Activated gamma-delta T cell treated with anti-CD3 and anti-CD28 coated beads, Interleukin-2, amount 50 U/mL, for 16 hours (primary cell): ENCODE data around the gene HOXD11.

Experiments
- DNase-seq: peaks from one replicate; pipeline ENCODE4 v3.0.0-alpha.2; 2020; ENCODE audit warnings: low read depth

HOXD11 gene

GRCh38 chr2:176107731-176108181 lies 676 bp downstream of the HOXD11 start:
- no peak for DNase-seq

- DNase-seq, result no peak
Measured at GRCh38 chr2:176109192-176109901, 2.3 kb downstream of the HOXD11 start.

- no peak for DNase-seq
Measured at GRCh38 chr2:176109946-176110345, 2.9 kb downstream of the HOXD11 start.

GRCh38 chr2:176110415-176111308 lies 3.6 kb downstream of the HOXD11 start:
- DNase-seq, result no peak

GRCh38 chr2:176111309-176111663 lies 4.2 kb downstream of the HOXD11 start:
- no peak for DNase-seq

- no peak for DNase-seq
Measured at GRCh38 chr2:176111846-176112374, 4.8 kb downstream of the HOXD11 start.

GRCh38 chr2:176112375-176113302 lies 5.6 kb downstream of the HOXD11 start:
- DNase-seq, result no peak

GRCh38 chr2:176114120-176114929 lies 7.2 kb downstream of the HOXD11 start:
- DNase-seq, result no peak

GRCh38 chr2:176114930-176115625 lies 8.0 kb downstream of the HOXD11 start:
- no peak for DNase-seq

GRCh38 chr2:176115883-176116813 lies 9.1 kb downstream of the HOXD11 start, which contains the start of gene HOXD10:
TSS of gene HOXD10 (plus strand) at chr2:176116778. CDS start at chr2:176116834, 56 bp downstream.
- DNase-seq, result no peak

- no peak for DNase-seq
Measured at GRCh38 chr2:176117162-176117822, 10.2 kb downstream of the HOXD11 start.

GRCh38 chr2:176117823-176118371 lies 10.8 kb downstream of the HOXD11 start:
- no peak for DNase-seq

- no peak for DNase-seq
Measured at GRCh38 chr2:176118601-176119339, 11.7 kb downstream of the HOXD11 start.

- DNase-seq, result no peak
Measured at GRCh38 chr2:176120364-176121189, 13.5 kb downstream of the HOXD11 start.

GRCh38 chr2:176121190-176122051 lies 14.3 kb downstream of the HOXD11 start:
- no peak for DNase-seq
